Measurements from ENCODE around the gene GRAP2. TPM values are rescaled to one million over a fixed set of nuclear protein-coding genes. Genes with fewer than 3 reads are reported as not detected.

GRAP2 gene
- total and polyA plus RNA-seq, 4 donors, result 1.9 to 6.9 (median 4.2) TPM

DNA sequence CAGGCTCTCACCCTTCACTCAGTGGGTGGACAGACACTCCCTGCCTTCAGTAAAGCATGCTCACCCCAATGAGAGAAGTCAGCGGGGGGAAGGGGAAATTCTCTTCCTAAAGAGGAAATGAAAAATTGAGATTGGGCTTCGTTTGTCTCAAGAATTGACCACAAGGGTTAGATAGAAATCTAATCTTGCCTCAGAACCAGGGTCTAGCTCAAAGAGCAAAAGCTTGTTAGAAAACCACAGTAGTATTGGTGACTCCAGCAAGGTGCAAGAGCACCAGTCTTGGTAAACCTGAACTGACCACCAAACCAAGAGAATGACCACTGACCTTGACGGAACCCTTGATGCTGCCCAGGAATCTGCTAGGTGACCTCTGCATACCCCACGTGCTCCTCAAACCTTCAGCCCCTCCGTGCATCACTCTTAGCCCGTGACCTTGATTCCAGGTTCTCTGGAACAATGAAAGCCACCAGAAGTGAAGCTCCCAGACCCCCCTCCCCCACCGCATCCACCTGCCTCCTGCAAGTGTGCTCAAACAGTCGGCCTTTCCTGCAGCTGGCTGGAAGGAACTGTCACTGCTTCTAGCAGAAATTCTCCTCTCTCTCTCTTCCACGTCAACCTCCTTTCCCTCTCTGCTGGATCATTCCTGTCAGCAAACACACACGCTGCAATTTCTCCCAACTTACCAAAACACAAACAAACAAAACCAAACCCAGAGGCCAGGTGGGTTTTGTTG, 56.2 kb downstream of the GRAP2 start:
- Histone ChIP-seq H3K27me3 (ENCODE audit: control insufficient read depth in 3 of 3, insufficient read depth in 3 of 3, low read length in 2 of 3) (peaks cover 0 to 5% (median 4%) of the 10 kb centered on the region in 3 donors), H3K36me3 (ENCODE audit: control insufficient read depth in 4 of 4, insufficient read depth in 4 of 4, low read length in 4 of 4) (no peaks in the 10 kb centered on the region), H3K9me3 (ENCODE audit: control insufficient read depth in 4 of 4, insufficient read depth in 3 of 4, low read length in 3 of 4) (no peaks in the 10 kb centered on the region), H3K27ac (ENCODE audit: low read depth in 1 of 2, low read length in 1 of 2) (no peak overlapping the region), H3K4me1 (ENCODE audit: control insufficient read depth in 5 of 5, insufficient read depth in 5 of 5, low read length in 5 of 5) (peaks cover 0 to 16% (median 0%) of the 10 kb centered on the region in 5 donors), H3K9ac (ENCODE audit: insufficient read depth in 1 of 2, low read length in 2 of 2) (no peak overlapping the region), H3K4me3 (no peak overlapping the region)
- DNase-seq, result no peak
- 27 to 51% methylated on average over 10 of the region's 10 CpGs for WGBS, 2 donors
- TF ChIP-seq, protein P1, sequence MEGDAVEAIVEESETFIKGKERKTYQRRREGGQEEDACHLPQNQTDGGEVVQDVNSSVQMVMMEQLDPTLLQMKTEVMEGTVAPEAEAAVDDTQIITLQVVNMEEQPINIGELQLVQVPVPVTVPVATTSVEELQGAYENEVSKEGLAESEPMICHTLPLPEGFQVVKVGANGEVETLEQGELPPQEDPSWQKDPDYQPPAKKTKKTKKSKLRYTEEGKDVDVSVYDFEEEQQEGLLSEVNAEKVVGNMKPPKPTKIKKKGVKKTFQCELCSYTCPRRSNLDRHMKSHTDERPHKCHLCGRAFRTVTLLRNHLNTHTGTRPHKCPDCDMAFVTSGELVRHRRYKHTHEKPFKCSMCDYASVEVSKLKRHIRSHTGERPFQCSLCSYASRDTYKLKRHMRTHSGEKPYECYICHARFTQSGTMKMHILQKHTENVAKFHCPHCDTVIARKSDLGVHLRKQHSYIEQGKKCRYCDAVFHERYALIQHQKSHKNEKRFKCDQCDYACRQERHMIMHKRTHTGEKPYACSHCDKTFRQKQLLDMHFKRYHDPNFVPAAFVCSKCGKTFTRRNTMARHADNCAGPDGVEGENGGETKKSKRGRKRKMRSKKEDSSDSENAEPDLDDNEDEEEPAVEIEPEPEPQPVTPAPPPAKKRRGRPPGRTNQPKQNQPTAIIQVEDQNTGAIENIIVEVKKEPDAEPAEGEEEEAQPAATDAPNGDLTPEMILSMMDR (IDR thresholded peaks at IDR 0.05; ENCODE audit: control extremely low read depth, extremely low read depth), result no peak
- ATAC-seq (ENCODE audit: insufficient read depth, low FRiP score), result no peak

DNA sequence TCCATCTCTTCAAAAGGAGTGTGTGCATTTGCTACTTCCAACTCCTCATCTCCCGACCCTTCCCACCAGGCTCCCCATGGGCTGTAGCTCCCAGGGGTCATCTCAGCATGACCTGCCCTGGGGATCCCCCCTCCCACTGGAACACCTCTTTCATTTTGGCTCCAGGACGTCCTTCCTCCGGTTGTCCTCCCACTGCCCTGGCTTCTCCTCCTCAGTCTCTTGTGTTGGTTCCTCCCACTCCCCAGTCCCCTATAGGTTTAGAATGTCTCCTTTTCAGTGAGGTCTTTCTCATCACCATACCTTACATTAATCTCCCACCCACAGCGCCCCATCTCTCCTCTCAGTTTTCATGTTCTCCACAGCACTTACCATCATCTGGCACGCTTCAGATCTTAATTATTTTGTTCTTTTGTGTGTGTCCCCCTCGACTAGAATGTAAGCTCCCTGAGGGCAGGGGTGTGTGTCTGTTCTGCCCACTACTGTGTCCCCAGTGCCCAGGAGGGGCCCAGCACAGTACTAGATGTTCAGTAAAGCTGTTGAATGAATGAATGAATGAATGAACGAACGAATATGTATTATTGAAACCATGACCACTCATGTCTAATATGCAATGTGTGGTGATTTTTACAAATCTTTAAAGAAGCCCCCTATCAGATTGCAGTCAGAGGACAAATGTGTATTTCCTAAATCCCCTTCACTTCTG, 57.3 kb downstream of the GRAP2 start:
- DNase-seq, result no peak
- H3K9me3 ChIP-seq (ENCODE audit: control insufficient read depth in 4 of 4, insufficient read depth in 3 of 4, low read length in 3 of 4), result no peaks in the 10 kb centered on the region
- H3K9ac ChIP-seq (ENCODE audit: insufficient read depth in 1 of 2, low read length in 2 of 2), result no peak overlapping the region
- TF ChIP-seq, protein P1 (IDR thresholded peaks at IDR 0.05; ENCODE audit: control extremely low read depth, extremely low read depth), result no peak
- H3K4me1 ChIP-seq (ENCODE audit: control insufficient read depth in 5 of 5, insufficient read depth in 5 of 5, low read length in 5 of 5), result peaks cover 0 to 16% (median 0%) of the 10 kb centered on the region in 5 donors
- 87 to 93% methylated on average over 8 of the region's 8 CpGs for WGBS, 2 donors
- ATAC-seq (ENCODE audit: insufficient read depth, low FRiP score), result no peak
- peaks cover 0 to 5% (median 4%) of the 10 kb centered on the region in 3 donors for H3K27me3 ChIP-seq (ENCODE audit: control insufficient read depth in 3 of 3, insufficient read depth in 3 of 3, low read length in 2 of 3)
- no peak overlapping the region for H3K27ac ChIP-seq (ENCODE audit: low read depth in 1 of 2, low read length in 1 of 2)
- no peaks in the 10 kb centered on the region for H3K36me3 ChIP-seq (ENCODE audit: control insufficient read depth in 4 of 4, insufficient read depth in 4 of 4, low read length in 4 of 4)
- no peak overlapping the region for H3K4me3 ChIP-seq

DNA sequence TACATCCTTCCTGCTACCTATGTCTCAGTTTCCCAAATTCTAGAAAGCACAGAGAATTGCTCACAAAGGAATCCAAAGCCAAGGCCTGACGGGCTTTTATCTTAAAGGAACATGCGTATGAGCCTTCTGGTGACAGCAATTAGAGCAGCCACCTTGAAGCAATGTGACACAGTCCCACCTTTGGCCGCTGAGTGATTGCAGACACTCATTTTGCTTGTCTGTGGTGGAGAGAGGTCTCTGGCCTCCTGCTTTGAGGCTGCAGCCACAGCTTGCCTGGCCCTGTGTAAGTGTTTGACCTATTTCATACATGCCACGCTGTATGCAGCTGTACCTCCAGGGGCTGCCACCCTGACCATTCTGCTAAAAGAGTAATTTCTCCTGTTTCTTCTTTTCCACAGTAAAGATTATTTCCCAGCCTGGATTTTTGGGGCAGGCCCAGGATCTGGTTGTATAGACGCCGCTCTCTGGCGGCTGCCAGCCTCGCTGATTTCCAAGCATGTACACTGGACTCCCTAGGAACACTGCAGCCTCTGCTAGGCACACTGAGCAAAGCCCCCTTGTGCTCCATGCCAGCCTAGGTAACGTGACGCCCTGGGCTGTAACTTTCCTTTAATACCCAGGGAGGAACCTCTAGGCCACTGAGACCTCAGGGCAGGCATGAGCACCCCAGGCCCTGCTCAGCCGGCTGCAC, 58.2 kb downstream of the GRAP2 start:
- no peak for ATAC-seq (ENCODE audit: insufficient read depth, low FRiP score)
- H3K36me3 ChIP-seq (ENCODE audit: control insufficient read depth in 4 of 4, insufficient read depth in 4 of 4, low read length in 4 of 4), result no peaks in the 10 kb centered on the region
- no peak overlapping the region for H3K27ac ChIP-seq (ENCODE audit: low read depth in 1 of 2, low read length in 1 of 2)
- no peak for DNase-seq
- H3K4me3 ChIP-seq, result no peak overlapping the region
- WGBS, 2 donors, result 78 to 81% methylated on average over 11 of the region's 11 CpGs
- H3K27me3 ChIP-seq (ENCODE audit: control insufficient read depth in 3 of 3, insufficient read depth in 3 of 3, low read length in 2 of 3), result peaks cover 0 to 5% (median 4%) of the 10 kb centered on the region in 3 donors
- no peaks in the 10 kb centered on the region for H3K9me3 ChIP-seq (ENCODE audit: control insufficient read depth in 4 of 4, insufficient read depth in 3 of 4, low read length in 3 of 4)
- no peak overlapping the region for H3K9ac ChIP-seq (ENCODE audit: insufficient read depth in 1 of 2, low read length in 2 of 2)
- H3K4me1 ChIP-seq (ENCODE audit: control insufficient read depth in 5 of 5, insufficient read depth in 5 of 5, low read length in 5 of 5), result peaks cover 0 to 9% (median 0%) of the 10 kb centered on the region in 5 donors
- TF ChIP-seq, protein P1 (IDR thresholded peaks at IDR 0.05; ENCODE audit: control extremely low read depth, extremely low read depth), result no peak

All from lung (tissue), 12 donors.